COLO829 (cell line): Measurements from ENCODE around the gene UFSP2.
"Not testable (repeated sequence)": the region's sequence is repeated elsewhere in the genome, so short reads cannot be mapped to it uniquely, and the experiment has no call there.

Experiments used
- DNase-seq: peaks from one replicate; pipeline ENCODE4 v3.0.0; 2012; ENCODE audit warnings: low spot score

UFSP2 gene

GRCh38 chr4:185384061-185384460, 41.7 kb downstream of the UFSP2 start:
- no peak for DNase-seq

- DNase-seq: no peak
Observed at GRCh38 chr4:185383451-185383850, 42.3 kb downstream of the UFSP2 start.

GRCh38 chr4:185382754-185383153, 43.0 kb downstream of the UFSP2 start:
- DNase-seq: no peak

DNA sequence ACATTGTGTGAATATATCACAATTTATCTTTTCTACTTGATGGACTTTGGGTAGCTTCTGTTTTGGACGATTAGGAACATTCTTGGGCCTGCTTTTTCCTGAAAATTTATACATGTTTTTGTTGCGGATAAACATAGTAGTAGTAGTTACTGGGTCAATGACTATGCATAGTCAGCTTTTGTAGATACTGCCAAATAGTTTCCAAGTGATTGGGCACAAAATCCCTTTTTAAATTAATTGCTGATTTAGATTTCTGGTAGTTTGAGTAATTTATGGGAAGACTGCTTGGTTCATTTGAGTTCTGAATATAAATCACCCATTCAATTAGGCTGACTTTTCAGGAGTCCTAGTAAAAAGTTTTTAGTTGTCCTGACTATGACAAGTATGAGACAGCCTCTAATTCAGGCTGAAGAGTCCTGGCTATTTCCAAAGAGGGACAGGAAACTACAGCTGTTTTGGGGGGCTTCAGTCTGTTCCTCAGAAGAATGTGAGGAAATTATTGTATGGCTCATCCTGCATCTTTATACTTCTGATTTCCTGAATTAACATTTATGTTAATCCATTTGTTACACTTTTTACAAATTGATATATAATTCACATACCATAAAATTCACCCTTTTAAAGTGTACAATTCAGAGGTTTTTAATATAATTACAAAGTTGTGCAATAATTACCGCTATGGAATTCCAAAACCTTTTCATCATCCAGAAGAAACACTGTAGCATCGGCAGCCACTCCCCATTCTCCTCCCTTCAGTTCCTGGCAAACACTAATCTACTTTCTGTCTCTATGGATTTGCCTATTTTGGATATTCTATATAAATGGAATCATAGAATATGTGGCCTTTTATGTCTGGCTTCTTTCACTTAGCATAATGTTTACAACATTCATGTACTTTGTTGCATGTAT, 44.2 kb downstream of the UFSP2 start:
- no peak for DNase-seq

DNA sequence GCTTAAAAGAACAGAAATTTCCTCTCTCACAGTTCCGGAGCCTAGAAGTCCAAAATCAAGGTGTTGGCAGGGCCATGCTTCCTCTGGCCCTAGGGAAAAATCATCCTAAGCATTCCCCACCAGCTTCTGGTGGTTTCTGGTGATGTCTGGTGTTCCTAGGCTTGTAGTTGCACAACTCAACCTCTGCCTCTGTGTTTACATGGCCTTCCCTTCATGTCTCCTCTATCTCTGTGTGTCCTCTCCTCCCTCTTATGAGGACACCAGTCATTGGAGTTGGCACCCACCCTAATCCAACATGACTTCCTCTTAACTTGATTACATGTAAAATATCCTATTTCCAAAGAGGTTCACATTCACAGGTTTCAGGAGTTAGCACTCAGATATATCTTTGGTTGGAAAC, 45.4 kb downstream of the UFSP2 start:
- DNase-seq: no peak

DNA sequence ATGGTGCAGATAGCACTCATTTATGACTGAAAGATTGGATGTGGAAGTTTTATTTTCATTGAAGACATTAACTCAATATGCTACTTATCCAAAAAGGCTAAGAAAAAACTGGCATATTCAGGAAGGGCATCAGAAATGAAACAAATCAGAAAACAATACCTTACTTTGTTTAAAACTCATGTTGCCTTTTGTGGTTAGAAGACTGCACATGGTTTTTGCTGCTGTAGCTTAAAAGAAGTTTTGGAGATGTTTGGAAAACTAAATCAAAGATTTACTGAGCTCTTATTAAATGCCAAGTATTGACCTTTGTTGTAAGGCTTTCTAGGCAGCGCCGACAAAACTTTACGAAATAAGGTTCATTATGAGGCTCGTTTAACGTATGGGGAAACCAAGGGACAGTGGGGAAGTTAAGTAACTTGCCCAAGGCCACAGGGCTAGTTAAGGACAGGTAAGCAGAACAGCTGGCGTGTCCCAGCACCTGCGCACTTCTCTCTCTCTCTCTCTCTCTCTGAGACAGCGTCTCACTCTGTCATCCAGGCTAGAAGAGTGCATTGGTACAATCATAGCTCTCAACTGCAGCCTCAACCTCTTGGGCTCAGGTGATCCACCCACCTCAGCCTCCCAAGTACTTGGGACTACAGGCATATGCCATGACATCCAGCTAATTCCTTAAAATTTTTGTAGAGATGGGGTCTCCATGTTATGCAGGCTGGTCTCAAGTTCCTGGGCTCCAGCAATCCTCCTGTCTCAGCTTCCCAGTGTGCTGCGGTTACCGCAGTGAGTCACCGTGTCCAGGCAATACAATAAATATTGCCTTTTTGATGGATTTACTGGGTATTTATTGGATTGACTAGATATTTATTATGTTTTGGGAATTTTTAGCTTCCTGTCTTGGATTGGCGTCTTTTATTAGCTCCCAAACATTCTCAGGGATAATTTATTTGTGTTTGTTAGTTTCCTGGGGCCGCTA, 46.2 kb downstream of the UFSP2 start:
- peak; percentile 79 for DNase-seq

GRCh38 chr4:185378264-185378663, 47.5 kb downstream of the UFSP2 start:
- no peak for DNase-seq

- no peak for DNase-seq
Observed at GRCh38 chr4:185374573-185374972, 51.2 kb downstream of the UFSP2 start.

DNA sequence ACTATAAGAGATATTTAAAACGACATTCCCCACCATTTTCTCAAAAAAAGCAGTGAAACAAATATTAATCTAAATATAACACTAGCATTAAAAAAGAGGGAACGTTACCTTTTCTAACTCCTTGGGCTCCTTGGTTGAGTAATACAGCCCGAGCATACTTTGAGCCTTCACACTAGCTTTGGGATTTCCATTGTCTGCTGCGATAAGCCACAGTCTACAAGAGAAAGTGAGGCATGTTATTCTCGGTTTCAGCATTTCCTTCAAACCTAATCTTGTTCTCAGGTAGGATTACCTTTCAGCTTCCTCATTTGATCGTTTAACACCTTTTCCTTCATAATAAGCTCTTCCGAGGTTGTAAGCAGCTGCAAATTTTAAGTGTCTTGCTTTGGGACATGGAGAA, 51.7 kb downstream of the UFSP2 start:
- DNase-seq: no peak

DNA sequence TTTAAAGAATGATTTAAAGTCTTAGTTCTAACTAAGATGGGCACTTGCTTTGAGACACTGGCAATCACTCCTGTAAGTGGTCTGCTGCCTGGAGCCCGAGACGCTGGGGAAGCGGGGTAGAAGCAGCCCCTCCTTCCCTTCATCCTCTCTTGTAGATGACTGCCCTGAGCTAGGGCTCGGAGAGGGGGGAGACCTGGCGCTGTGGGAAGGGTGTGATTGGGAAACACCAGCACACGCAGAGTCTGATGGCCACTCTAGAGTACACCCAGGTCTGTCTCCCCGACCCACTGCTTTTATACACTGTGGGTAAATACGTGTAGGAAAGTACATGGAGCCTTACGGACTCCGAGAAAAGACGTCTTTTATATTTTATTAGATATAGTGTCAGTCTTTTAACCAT, 54.1 kb downstream of the UFSP2 start:
- DNase-seq: no peak

- DNase-seq: no peak
Observed at GRCh38 chr4:185370268-185370949, 55.4 kb downstream of the UFSP2 start.

GRCh38 chr4:185369731-185370130, 56.0 kb downstream of the UFSP2 start:
- DNase-seq: no peak

GRCh38 chr4:185364886-185365285, 60.9 kb downstream of the UFSP2 start:
- no peak for DNase-seq

DNA sequence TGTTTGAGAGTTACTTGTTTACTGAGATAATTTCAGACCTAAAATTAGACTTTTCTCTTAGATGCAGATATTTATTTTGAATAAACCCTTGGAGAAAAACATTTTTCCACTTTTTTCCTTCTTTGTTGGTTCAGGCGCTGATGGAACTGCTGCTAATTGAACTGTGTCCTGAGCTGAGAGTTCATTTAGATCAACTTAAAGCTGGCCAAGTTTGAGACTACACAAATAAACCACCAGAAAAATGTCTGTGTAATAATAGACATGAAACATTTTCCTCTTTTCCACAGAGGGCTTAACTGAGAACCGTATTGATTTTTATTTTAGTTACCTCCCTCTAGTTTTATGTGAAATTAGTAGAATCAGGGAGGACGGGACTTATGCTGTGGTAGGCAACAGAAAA, 62.5 kb downstream of the UFSP2 start:
- no peak for DNase-seq

- DNase-seq: not testable (repeated sequence)
Observed at GRCh38 chr4:185362570-185362969, 63.2 kb downstream of the UFSP2 start.

DNA sequence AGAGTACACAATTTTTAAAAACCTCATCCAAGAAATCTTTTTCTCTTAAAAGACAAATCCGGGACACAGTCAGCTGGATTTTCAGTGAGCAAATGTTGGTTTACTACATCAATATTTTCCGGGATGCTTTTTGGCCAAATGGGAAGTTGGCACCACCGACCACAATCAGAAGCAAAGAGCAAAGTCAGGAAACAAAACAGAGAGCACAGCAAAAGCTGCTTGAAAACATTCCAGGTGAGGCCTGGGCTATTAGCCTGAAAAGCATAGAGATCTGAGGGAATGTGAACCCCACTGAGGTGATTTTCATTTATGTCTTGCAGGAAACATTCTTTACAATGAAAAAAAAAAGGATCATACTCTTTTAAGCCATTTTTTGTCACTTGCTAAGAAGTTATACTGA, 63.9 kb downstream of the UFSP2 start:
- DNase-seq: no peak

DNA sequence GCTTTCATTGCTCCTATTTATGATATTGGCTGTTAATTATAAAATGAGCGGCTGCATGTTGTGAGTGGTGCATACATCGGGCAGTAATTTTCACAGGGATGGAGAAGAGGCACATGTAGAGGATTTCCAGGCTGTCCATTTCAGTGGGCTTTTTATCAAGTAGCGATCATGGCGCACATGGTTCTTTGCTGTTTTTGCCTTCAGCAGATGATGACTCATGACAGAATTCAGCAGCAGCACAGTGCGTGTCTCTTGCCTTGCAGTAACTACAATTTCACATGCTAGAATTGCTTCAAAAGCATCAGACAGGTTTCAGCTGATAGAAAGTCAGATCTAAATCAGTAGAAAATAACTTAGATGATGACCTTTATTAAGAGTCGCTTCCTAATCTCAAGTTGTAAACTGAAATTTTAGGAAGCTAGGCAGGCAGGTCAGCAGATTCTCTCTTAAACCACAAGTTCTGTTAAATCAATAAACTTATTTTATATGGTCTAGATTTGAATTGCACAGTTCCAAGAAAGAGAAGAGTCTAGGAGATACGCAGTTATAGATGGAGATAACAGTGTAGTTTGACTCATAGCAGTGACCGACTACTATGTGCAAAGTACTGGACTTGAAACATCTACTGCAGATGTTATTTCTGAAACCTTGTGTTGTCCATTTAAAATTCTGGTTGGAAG, 65.9 kb downstream of the UFSP2 start:
- DNase-seq: no peak

GRCh38 chr4:185358959-185359358, 66.8 kb downstream of the UFSP2 start:
- DNase-seq: no peak

- DNase-seq: peak; percentile 16
Observed at GRCh38 chr4:185358514-185358913, 67.2 kb downstream of the UFSP2 start.

GRCh38 chr4:185357733-185358440, 67.9 kb downstream of the UFSP2 start:
- no peak for DNase-seq

DNA sequence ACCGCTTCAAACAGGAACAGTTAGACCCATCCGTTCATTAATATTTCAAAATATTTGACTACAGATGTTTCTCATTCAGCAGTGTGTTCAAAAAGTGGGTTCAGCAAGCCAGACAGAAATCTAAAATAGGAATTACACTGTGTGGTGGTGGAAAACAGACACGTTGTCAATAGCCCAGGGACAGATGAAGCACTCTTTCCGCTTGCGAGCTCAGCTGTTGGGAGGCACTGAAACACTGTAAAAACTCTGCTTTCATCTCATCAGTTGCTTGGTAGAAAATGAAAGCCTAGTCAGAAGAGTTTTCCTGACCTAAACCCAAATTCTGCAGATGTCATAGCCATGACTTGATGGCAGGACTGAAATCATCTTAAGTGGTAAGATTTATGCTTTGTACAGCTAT, 68.6 kb downstream of the UFSP2 start:
- DNase-seq: no peak
